Skeletal muscle tissue (tissue), 4 donors: ENCODE measurements around the gene DMAC2L. TPM values are rescaled to one million over a fixed set of nuclear protein-coding genes. Genes with fewer than 3 reads are reported as not detected.
"Not testable (repeated sequence)": the region's sequence is repeated elsewhere in the genome, so short reads cannot be mapped to it uniquely, and the experiment has no call there.

ENCODE experiments used
- H3K27ac ChIP-seq: one replicate; pipeline ENCODE4 v1.7.0; 2013; ENCODE audit warnings: mild to moderate bottlenecking, low read depth, low read length, inconsistent platforms
- H3K27me3 ChIP-seq, 3 donors: one replicate each; pipeline ENCODE4 v1.7.0; 2013; ENCODE audit warnings: low read length in 3 of 3; ENCODE audit not compliant: control insufficient read depth in 3 of 3, insufficient read depth in 3 of 3
- H3K36me3 ChIP-seq, 3 donors: one replicate each; pipeline ENCODE4 v1.7.0; 2013; ENCODE audit warnings: low read length in 3 of 3; ENCODE audit not compliant: control insufficient read depth in 3 of 3, insufficient read depth in 3 of 3
- H3K4me1 ChIP-seq, 3 donors: one replicate each; pipeline ENCODE4 v1.7.0; 2013; ENCODE audit warnings: low read length in 3 of 3, mild to moderate bottlenecking in 3 of 3; ENCODE audit not compliant: control insufficient read depth in 3 of 3, insufficient read depth in 3 of 3
- H3K4me3 ChIP-seq, 3 donors: one replicate each; pipeline ENCODE4 v1.7.0; 2013; ENCODE audit warnings: low read length in 3 of 3
- H3K9ac ChIP-seq, 3 donors: one replicate each; pipeline ENCODE4 v1.7.0; 2013; ENCODE audit warnings: low read length in 3 of 3, mild to moderate bottlenecking in 3 of 3, moderate library complexity in 2 of 3, low read depth in 1 of 3
- H3K9me3 ChIP-seq, 3 donors: one replicate each; pipeline ENCODE4 v1.7.0; 2013; ENCODE audit warnings: low read length in 3 of 3; ENCODE audit not compliant: control insufficient read depth in 3 of 3
- total RNA-seq: library from RNA; depleted of rRNA; stranded (reverse); fragments of >200 nt; gene quantifications from one replicate; pipeline ENCODE4 v1.2.3, GENCODE V29; 2014
- donor health status: Osteomylitis.

The DMAC2L gene
- total RNA-seq, 1 donor from 2014 or later, result 4.7 TPM

GRCh38 chr14:50301914-50302313, 10.2 kb upstream of the DMAC2L start:
- no peak overlapping the region for H3K9ac ChIP-seq
- H3K4me1 ChIP-seq, result no peaks in the 10 kb centered on the region
- no peak overlapping the region for H3K27ac ChIP-seq
- no peaks in the 10 kb centered on the region for H3K36me3 ChIP-seq
- no peak overlapping the region for H3K4me3 ChIP-seq
- H3K27me3 ChIP-seq, result no peaks in the 10 kb centered on the region
- H3K9me3 ChIP-seq, result no peaks in the 10 kb centered on the region

- Histone ChIP-seq H3K4me1 (no peaks in the 10 kb centered on the region), H3K27ac (no peak overlapping the region), H3K36me3 (no peaks in the 10 kb centered on the region), H3K9ac (no peak overlapping the region), H3K9me3 (no peaks in the 10 kb centered on the region), H3K4me3 (no peak overlapping the region), H3K27me3 (no peaks in the 10 kb centered on the region)
Observed at GRCh38 chr14:50303744-50304471, 8.2 kb upstream of the DMAC2L start.

- Histone ChIP-seq H3K4me3 (no peak overlapping the region), H3K9ac (no peak overlapping the region), H3K9me3 (no peaks in the 10 kb centered on the region), H3K4me1 (peaks cover 14 to 18% (median 15%) of the 10 kb centered on the region in 3 donors), H3K27ac (no peak overlapping the region), H3K27me3 (no peaks in the 10 kb centered on the region), H3K36me3 (no peaks in the 10 kb centered on the region)
Observed at GRCh38 chr14:50308363-50308915, 3.7 kb upstream of the DMAC2L start.

GRCh38 chr14:50310445-50310844, 1.7 kb upstream of the DMAC2L start:
- Histone ChIP-seq H3K27ac (no peak overlapping the region), H3K9ac (no peak overlapping the region), H3K4me1 (peaks cover 16 to 23% (median 18%) of the 10 kb centered on the region in 3 donors), H3K36me3 (no peaks in the 10 kb centered on the region), H3K9me3 (no peaks in the 10 kb centered on the region), H3K4me3 (no peak overlapping the region), H3K27me3 (no peaks in the 10 kb centered on the region)

GRCh38 chr14:50311337-50311971, 670 bp upstream of the DMAC2L start:
- peak overlapping the region; percentile 88 for H3K27ac ChIP-seq
- no peaks in the 10 kb centered on the region for H3K9me3 ChIP-seq
- no peaks in the 10 kb centered on the region for H3K36me3 ChIP-seq
- H3K4me3 ChIP-seq, result peak overlapping the region; percentile 89 to 96 (median 96)
- peak overlapping the region; percentile 70 to 93 (median 84) for H3K9ac ChIP-seq
- no peaks in the 10 kb centered on the region for H3K27me3 ChIP-seq
- peaks cover 16 to 23% (median 18%) of the 10 kb centered on the region in 3 donors for H3K4me1 ChIP-seq

GRCh38 chr14:50312734-50313054, 570 bp downstream of the DMAC2L start:
- peak overlapping the region; percentile 76 to 96 (median 96) for H3K4me3 ChIP-seq
- peak overlapping the region; percentile 88 for H3K27ac ChIP-seq
- H3K9ac ChIP-seq, result peak overlapping the region; percentile 70 to 93 (median 72)
- H3K4me1 ChIP-seq, result peaks cover 16 to 23% (median 18%) of the 10 kb centered on the region in 3 donors
- H3K27me3 ChIP-seq, result no peaks in the 10 kb centered on the region
- H3K36me3 ChIP-seq, result no peaks in the 10 kb centered on the region
- H3K9me3 ChIP-seq, result no peaks in the 10 kb centered on the region

- H3K27ac ChIP-seq, H3K4me3 ChIP-seq, H3K9ac ChIP-seq, H3K27me3 ChIP-seq, H3K9me3 ChIP-seq, H3K36me3 ChIP-seq: not testable (repeated sequence)
- H3K4me1 ChIP-seq, result peaks cover 16 to 26% (median 18%) of the 10 kb centered on the region in 3 donors
Observed at GRCh38 chr14:50314098-50314497, 2.0 kb downstream of the DMAC2L start.

GRCh38 chr14:50318031-50318626, 6.0 kb downstream of the DMAC2L start:
- no peak overlapping the region for H3K27ac ChIP-seq
- H3K4me3 ChIP-seq, result no peak overlapping the region
- H3K36me3 ChIP-seq, result peaks cover 0 to 3% (median 0%) of the 10 kb centered on the region in 3 donors
- H3K4me1 ChIP-seq, result peaks cover 6 to 33% (median 10%) of the 10 kb centered on the region in 3 donors
- no peaks in the 10 kb centered on the region for H3K9me3 ChIP-seq
- H3K27me3 ChIP-seq, result no peaks in the 10 kb centered on the region
- H3K9ac ChIP-seq, result no peak overlapping the region

- peaks cover 0 to 6% (median 6%) of the 10 kb centered on the region in 3 donors for H3K36me3 ChIP-seq
- H3K9me3 ChIP-seq, result no peaks in the 10 kb centered on the region
- H3K4me3 ChIP-seq, result no peak overlapping the region
- no peak overlapping the region for H3K9ac ChIP-seq
- no peak overlapping the region for H3K27ac ChIP-seq
- peaks cover 0 to 24% (median 5%) of the 10 kb centered on the region in 3 donors for H3K4me1 ChIP-seq
- no peaks in the 10 kb centered on the region for H3K27me3 ChIP-seq
Observed at GRCh38 chr14:50319293-50319692, 7.2 kb downstream of the DMAC2L start.

- Histone ChIP-seq H3K36me3 (peaks cover 0 to 6% (median 6%) of the 10 kb centered on the region in 3 donors), H3K4me1 (peaks cover 0 to 24% (median 5%) of the 10 kb centered on the region in 3 donors), H3K9me3 (no peaks in the 10 kb centered on the region), H3K27me3 (no peaks in the 10 kb centered on the region), H3K27ac (no peak overlapping the region), H3K9ac (no peak overlapping the region), H3K4me3 (no peak overlapping the region)
Observed at GRCh38 chr14:50319721-50320120, 7.6 kb downstream of the DMAC2L start.
